Measurements from ENCODE around the gene LBX1.

Gene LBX1

DNA sequence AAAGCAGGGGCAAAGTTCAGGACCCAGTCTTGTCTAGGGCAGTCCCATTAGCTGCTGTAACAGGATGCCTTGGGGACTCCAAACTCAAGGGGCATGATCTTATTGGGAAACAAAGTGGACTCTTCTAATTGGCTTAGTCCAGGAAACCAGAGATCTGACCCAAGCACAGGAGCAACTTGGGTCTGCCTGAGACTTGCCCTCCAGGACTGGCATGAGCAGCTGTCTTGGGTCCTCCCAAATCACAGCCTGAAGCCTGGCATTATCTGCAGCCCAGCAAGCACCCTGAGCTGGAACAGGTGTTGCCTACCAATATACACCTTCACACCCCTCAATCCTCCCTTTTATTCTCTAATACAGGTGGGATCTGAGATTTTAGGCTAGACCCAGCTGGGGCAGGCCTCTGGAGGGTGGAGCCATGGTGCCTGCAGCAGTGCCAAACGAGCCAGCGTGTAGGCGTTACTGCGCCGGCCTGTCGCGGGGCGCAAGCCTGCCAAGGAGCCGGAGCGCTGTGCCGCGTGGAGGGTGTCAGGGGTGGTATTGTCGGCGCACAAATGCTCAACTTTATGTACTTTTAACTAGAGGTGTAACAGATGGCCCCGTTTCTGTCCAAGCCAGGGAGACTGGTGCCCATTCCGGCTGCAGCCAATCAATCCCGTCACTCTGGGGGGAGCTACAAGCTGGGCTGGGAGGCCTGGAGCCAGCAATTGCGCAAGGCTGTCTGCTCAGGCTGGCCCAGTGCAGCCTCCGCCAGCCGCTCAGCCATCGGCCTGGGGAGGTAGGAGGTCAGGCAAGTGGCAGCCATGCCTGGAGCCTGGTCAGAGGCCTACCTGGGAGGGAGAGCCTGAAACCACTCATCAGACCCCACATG is 12.8 kb upstream of the LBX1 start:
- DNase-seq, result no peak

- DNase-seq, result no peak
These were observed 9.5 kb upstream of the LBX1 start for GRCh38 chr10:101238732-101239105.

DNA sequence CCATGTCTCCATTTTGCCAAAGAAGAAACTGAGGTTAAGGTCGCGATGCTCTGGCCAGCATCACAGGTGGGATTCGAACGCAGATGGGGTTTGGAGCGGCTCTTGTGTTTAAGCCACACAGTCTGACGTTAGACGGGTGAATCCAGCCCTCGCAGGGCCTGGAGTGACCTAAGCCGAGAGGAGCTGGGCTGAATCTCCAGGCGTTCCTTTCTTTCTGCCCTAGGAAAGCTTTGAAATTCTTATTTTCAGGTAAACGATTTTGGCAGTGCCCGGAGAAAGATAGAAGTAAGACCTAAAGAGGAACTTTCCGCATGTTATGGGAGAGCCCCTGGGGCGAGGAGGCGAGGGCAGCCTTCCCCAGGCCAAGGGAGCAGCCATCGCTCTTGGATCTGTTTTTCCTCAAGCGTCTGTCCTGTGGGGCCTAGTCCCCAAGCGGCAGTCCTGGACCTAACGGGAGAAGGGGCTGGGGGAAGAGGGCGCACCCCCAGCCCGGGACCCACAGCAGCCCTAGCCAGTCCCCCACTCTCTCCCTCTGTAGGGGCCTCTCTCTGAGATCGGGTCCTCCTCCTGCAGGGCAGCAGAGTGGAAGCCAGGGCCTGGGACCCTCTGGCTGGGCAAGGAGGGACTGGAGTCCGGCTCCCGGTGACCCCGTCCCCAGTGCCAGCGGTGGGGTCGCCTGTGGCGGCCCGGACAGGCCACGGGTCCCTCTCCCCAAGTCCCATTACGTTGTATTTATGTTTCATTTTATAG is 8.9 kb upstream of the LBX1 start:
- DNase-seq, result no peak

GRCh38 chr10:101237081-101237981 is 8.1 kb upstream of the LBX1 start:
- no peak for DNase-seq

- no peak for DNase-seq
These were observed 7.3 kb upstream of the LBX1 start for GRCh38 chr10:101236376-101237080.

DNA sequence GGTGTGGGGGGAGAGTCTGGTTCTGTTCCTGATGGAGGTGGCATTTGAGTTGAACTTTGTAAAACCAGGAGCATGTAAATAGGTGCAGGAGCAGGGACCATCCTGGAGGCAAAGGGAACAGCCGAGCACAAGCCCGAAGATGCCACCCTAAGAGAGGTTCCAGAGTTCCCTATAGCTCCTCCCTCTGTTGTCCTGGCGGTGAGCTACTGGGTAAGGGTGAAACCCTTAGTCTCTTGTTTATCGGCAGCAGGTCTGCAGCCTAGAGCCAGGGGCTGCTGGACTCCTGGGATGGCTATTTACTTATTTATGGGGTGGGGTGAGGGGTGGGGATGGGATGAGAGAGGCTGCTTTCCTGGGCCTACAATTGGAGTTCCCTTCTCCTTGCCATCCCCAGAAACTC is 6.5 kb upstream of the LBX1 start:
- DNase-seq, result no peak

GRCh38 chr10:101234333-101234732 is 5.1 kb upstream of the LBX1 start:
- DNase-seq, result no peak

GRCh38 chr10:101233863-101234262 is 4.6 kb upstream of the LBX1 start:
- no peak for DNase-seq

- DNase-seq, result no peak
These were observed 4.2 kb upstream of the LBX1 start for GRCh38 chr10:101233443-101233842.

GRCh38 chr10:101231912-101232689 is 2.8 kb upstream of the LBX1 start:
- DNase-seq, result no peak

DNA sequence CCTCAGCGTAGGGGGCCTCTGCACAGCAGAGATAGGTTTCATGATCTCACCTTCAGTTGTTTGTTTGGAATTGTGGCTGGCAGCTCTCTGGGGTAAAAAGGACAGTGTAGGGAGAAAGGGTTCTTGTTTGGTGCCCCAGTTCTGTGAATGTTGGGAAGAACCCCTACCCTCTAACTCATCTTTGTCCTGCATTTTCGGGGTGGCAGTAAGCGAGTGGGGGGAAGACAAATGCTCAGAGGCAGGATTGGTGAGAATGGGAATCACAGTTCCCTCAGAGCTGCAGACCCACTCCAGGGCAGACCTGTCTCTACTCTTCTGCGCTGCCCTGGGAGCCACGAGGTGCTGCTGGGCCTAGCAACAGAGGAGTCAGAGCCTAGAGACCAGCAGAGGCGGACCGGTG is 1.8 kb upstream of the LBX1 start:
- DNase-seq, result no peak

DNA sequence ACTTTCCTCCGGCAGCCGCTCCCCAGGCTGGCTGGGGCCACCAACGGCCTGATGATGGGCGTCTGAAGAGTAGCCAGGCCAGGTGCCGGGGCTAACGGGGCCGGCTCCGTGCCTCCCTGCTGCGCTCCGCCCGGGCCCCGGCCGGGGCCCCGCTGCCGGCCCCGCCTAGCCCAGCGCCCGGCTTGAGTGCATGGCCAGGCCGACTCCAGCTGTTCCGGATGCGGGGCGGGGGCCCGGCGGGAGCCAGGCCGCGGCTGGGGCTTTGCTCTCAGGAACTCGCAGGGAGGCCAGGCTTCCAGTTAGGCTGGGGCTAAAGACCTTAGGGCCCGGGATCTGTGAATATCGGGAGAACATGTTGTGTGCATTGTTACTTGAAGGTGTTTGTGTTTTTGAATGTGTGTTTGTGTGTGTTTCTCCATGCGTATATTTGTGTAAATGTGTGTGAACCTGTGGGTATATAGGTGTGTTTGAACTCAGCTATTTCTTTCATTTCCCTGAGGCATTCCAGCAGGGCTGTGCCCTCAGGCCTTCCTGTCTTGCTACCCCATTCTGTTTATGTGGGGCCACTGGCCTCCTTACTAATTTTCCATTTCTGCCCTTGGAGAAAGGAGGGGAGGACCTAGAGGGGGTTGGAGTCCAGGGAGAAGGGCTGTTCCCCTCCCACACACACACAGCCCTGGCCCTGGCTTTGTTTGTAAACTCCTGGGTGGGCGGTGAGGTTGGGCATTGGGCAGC is 1.1 kb upstream of the LBX1 start:
- DNase-seq, result no peak

DNA sequence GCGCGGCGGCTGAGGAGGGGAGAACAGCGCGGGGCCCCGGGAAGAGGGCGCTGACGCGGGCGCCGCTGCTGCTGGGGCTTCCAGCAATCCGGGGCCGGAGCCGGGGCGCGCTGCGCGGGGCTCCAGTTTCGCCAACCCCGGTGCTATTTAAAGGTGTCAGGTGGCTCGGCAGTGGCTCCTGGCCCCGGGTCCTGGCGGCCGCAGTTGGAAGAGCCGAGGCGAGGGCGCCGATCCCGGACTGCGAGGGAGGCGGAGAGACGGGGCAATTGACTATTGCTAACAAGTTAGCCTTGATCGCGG is 347 bp downstream of the LBX1 start:
- DNase-seq, result no peak

- DNase-seq, result no peak
These were observed 904 bp downstream of the LBX1 start for GRCh38 chr10:101228153-101228965.

- no peak for DNase-seq
These were observed 1.7 kb downstream of the LBX1 start for GRCh38 chr10:101227429-101228152.

GRCh38 chr10:101226491-101227428 is 2.5 kb downstream of the LBX1 start:
- DNase-seq, result no peak

DNA sequence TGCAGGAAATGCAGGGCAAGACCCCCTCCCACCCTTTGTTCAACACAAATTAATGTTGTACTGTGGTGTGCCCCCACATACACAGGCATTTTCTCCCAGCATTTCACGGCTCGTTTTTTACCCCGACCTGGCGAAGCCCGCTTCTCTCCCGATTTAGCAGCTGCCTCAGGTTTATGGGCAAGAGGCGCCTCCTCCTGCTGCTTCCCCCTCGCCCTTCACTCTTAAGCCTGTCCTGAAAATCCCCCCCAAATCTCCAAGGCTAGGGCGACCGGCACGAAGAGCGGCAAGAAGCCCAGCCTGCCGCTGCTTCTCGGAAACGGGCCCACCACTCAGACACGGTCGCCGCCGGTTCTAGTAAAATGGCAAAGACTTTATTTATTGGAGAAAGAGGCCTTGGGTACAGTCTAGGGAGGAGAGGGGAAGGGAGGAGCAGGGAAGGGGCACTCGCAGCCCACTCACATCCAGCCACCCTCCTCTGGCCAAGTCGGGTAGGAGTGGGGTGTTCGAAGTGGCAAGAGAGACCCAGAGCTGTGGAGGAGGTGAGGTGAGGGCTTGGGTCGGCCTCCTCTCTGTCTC is 3.3 kb downstream of the LBX1 start:
- no peak for DNase-seq

Measured in activated CD4-positive, CD25-positive, alpha-beta regulatory T cell (primary cell).